ENCODE data around the gene TF.

TF gene

GRCh38 chr3:133833880-133834620, 87.9 kb downstream of the TF start:
- in situ Hi-C loops (cut with MboI; ENCODE audit: low sequenced_read_pairs), result no loop called here

- in situ Hi-C loops (cut with MboI; ENCODE audit: low sequenced_read_pairs), result no loop called here
Observed at GRCh38 chr3:133834621-133835417, 88.6 kb downstream of the TF start.

GRCh38 chr3:133835418-133835743, 89.2 kb downstream of the TF start:
- in situ Hi-C loops (cut with MboI; ENCODE audit: low sequenced_read_pairs), result no loop called here

- in situ Hi-C loops (cut with MboI; ENCODE audit: low sequenced_read_pairs), result no loop called here
Observed at GRCh38 chr3:133835961-133836360, 89.8 kb downstream of the TF start.

- in situ Hi-C loops (cut with MboI; ENCODE audit: low sequenced_read_pairs), result no loop called here
Observed at GRCh38 chr3:133836497-133837158, 90.4 kb downstream of the TF start.

- in situ Hi-C loops (cut with MboI; ENCODE audit: low sequenced_read_pairs), result no loop called here
Observed at GRCh38 chr3:133837487-133838295, 91.5 kb downstream of the TF start.

GRCh38 chr3:133838296-133838789, 92.2 kb downstream of the TF start:
- in situ Hi-C loops (cut with MboI; ENCODE audit: low sequenced_read_pairs), result no loop called here

GRCh38 chr3:133838916-133839800, 93.0 kb downstream of the TF start:
- in situ Hi-C loops (cut with MboI; ENCODE audit: low sequenced_read_pairs), result no loop called here

- in situ Hi-C loops (cut with MboI; ENCODE audit: low sequenced_read_pairs), result no loop called here
Observed at GRCh38 chr3:133840055-133840737, 94.0 kb downstream of the TF start.

GRCh38 chr3:133840767-133841166, 94.6 kb downstream of the TF start:
- in situ Hi-C loops (cut with MboI; ENCODE audit: low sequenced_read_pairs), result no loop called here

GRCh38 chr3:133841196-133841595, 95.0 kb downstream of the TF start:
- in situ Hi-C loops (cut with MboI; ENCODE audit: low sequenced_read_pairs), result no loop called here

GRCh38 chr3:133842158-133842557, 96.0 kb downstream of the TF start:
- in situ Hi-C loops (cut with MboI; ENCODE audit: low sequenced_read_pairs), result no loop called here

- in situ Hi-C loops (cut with MboI; ENCODE audit: low sequenced_read_pairs), result no loop called here
Observed at GRCh38 chr3:133843634-133844033, 97.4 kb downstream of the TF start.

- in situ Hi-C loops (cut with MboI; ENCODE audit: low sequenced_read_pairs), result no loop called here
Observed at GRCh38 chr3:133845127-133845526, 98.9 kb downstream of the TF start.

All from HL-60/S4 treated with retinoic acid at 250 ng/mL for 4 days and 3 days (cell line).